CD4-positive, alpha-beta T cell treated with Interleukin-6 at 100 ng/mL for 8 hours (primary cell): Measurements from ENCODE around the gene NFKB2.

Experiments
- DNase-seq: peaks from one replicate; pipeline ENCODE4 v3.0.0-alpha.2; 2020; ENCODE audit warnings: mixed read lengths, low spot score

NFKB2 gene

DNA sequence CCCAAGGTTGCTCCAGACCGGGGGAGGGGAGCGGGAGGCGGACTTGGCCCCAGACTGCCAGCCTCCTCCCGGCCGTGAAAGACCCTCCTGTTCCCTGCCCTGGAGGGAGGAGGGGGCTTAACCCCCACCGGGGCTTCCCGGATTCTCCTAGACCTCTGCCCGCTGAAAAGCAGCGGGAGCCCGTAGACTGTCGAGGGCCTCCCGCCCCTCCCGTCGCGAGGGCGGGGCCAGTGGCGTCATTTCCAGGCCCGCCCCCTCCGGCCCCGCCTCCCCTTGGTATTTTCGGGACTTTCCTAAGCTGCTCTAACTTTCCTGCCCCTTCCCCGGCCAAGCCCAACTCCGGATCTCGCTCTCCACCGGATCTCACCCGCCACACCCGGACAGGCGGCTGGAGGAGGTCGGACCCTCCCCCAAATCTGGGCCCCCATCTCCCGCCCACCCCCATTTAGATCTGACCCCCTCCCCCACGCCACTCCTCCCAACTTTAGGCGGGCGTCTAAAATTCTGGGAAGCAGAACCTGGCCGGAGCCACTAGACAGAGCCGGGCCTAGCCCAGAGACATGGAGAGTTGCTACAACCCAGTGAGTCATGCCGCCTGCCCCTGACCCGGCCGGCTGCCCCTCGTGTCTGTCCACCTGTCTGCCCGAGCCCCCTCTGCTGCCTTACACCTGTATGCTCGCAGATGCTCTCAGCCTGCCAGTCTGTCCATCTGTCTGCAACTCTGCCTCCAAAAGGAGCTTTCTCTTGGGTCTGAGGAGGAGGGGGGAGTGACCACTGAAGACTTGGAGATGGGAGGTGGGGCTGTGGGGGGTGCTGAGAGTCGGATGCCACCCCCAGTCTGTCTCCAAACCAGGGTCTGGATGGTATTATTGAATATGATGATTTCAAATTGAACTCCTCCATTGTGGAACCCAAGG, at the start of gene NFKB2:
Gene NFKB2, plus strand, starts transcription at position 306 of the 917 bp plus-strand sequence. Its CDS starts 255 bp downstream, at position 561.
- DNase-seq = peak; percentile 88

DNA sequence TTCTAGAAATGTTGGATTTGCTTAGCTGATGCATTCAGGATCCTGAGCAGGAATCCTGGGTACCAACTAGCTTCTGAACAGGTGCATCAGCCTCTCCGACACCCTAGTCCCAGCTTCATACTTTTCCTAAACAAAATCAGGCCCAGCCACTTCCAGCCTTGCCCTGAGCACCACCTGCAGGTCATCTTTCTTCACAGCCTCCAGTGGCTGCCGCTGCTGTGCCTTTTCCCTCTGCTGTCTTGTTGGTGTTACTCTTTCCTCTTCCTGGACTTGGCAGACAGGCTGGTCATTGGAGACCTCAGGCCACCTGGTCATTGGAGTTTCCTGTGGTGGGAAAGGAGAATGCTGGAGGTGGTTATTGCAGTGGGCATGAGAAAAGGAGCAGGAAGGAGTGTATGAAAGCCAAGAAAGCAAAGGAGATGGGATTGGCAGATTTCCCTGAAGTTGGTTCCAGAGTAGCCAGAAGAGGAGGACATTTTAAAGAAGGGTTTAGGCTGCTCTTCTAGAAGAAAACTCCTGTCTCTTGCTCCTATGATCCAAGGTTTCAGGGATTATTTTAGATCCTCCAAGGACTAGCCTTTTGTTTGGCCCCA, 48.2 kb upstream of the NFKB2 start:
- no peak for DNase-seq

DNA sequence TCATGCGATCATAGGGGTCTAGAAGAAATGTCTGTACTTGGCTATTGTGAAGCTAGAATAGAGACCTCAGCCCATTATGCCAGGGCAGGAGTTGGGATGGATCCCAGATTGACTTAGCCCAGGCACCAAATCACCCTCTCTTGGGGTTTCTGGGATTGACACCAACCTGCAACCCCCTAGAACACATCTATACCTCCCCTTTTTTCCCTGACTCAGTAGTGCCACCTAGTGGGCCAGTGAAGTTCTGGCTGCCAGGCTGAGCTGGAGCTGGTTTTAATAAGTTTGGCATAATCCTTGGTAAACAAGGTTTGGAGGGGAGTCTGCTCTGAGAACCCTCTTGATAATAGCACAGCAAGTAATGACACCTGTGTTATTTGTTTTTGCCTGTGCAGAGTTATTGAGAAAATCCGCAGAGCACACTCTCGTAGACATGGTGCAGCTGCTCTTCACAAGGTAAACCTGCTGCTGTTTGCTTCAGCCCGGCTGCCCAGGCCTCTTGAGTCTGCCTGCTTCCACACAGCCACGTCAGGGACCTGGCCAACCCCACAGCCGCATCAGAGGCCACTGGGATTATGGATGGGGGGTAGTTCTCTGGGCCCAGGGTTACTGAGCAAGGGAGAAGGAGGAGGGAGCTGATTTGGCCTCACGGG, 43.3 kb upstream of the NFKB2 start:
- DNase-seq = peak; percentile 61

DNA sequence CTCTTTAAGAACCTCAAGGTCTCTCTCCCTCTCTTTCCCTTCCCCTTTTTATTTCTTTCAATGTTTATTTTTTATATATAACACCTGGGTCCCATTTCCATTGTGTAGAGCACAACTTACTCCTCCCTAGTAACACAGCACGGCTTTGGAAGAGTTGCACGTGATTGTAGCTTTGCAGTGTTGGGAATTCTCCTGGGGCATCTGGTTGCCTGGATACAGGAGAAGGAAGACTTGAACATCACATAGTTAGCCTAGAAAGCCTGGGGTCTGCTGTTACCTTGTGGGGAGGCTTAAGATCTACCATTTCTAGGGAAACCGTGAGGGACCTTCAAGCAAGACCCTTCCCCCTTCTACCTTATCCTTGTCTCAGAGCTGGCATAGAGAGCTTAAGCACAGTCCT, 41.1 kb upstream of the NFKB2 start:
- DNase-seq = no peak

DNA sequence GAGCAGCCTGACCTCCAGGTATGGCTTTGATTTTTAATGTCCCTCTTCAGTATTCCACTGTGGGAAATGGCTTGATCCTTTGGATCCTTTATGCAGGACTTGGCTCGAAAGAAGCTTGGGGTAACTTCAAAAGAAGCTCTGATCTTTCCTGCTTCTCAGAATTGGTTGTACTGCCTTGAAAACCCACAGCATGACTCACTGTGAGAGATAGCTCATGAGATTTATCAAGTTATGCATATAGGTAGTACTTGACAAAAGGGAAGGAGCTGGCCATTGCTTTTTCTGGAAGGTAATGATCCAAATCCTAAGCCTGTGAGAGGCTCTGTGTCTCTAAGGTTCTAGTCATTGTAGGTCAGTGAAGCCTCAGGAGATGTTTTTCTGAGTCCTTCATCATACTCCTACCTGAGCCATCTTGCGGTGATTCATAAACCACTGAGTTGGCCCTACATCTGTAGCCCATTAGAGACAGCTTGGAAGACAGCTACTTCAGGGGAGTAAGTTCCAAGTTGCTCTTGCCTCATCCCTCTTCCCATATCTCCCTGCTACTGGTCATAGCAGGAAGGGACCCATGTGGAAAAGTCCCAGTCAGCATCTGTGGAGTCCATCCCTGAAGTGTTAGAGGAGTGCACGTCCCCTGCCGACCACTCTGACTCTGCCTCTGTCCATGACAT, 36.7 kb upstream of the NFKB2 start:
- DNase-seq = no peak

DNA sequence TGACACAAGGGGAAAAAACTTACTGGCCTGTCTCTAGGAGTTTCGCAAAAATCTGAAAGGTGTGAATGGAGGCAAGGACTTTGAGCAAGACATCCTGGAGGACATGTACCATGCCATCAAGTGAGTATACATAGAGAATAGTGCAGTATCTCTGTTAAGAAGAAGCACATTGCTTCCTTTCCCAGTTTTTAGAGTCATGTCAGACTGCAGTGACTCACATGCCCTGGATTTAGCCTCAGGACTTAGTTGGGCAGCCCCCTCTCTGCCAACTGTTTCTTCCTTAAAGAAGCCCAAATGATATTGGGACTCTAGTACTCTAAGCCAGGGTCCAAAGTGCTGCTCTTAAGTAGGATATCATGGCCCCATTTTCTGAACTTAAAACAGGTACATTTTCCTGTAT, 28.1 kb upstream of the NFKB2 start:
- DNase-seq = no peak

DNA sequence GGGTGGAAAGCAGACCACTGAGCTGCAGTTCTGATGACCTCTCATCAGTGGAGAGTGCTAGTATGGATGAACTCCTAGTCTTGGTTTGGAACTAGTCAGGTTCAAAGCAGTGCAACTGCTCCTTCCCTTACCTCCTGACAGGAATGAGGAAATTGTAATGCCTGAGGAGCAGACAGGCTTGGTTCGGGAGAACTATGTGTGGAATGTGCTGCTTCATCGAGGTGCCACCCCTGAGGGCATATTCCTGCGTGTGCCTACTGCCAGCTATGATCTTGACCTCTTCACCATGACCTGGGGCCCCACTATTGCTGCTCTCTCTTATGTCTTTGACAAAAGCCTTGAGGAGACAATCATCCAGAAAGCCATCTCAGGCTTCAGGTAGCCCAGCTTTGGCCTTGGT, 27.4 kb upstream of the NFKB2 start:
- no peak for DNase-seq

DNA sequence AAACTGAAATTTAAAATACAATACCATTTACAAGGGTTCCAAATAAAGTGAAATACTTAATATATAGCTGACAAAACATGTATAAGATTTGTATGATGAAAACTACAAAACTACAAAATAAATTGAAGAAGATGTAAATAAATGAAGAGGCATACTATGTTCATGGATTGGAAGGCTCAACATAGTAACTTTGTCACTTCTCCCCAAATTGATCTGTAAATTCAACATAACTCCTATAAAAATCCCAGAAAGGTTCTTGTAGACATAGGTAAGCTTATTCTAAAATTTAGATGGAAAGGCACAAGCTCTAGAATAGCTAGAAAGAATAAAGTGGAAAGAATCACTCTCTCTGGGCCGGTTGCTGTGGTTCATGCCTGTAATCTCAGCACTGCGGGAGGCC, 24.2 kb upstream of the NFKB2 start:
- DNase-seq = no peak

DNA sequence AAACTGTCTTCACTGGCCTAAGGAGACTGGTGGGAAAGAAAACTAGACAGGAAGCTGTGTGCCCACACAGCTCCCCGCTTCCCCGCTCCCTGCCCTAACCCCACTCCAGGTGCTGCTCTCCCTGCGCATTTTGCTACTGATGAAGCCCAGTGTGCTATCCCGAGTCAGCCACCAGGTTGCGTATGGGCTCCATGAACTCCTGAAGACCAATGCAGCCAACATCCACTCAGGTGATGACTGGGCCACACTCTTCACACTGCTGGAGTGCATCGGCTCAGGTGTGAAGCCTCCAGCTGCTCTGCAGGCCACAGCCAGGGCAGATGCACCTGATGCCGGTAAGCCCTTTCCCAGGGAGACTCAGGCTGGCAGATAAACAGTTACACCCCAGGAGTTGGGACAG, 20.3 kb upstream of the NFKB2 start:
- no peak for DNase-seq

DNA sequence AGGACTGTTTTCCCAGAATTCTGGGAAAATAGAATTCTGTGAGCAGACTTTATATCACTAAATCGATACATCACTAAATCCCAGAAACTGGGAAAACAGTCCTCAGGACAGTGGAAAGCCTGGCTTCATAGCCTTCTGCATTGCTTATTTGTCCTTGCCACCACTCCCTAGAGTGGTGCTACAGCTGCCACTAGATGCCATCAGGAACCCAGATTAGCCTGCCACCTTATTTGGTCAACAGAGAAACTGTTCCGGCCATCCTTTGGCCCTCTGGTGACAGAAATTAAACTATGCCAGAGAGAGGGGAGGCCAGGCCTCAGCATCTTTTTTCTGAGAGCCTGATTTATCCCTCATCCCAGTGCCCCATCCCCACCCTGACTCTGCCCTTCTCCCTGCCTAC, 19.6 kb upstream of the NFKB2 start:
- DNase-seq = no peak

DNA sequence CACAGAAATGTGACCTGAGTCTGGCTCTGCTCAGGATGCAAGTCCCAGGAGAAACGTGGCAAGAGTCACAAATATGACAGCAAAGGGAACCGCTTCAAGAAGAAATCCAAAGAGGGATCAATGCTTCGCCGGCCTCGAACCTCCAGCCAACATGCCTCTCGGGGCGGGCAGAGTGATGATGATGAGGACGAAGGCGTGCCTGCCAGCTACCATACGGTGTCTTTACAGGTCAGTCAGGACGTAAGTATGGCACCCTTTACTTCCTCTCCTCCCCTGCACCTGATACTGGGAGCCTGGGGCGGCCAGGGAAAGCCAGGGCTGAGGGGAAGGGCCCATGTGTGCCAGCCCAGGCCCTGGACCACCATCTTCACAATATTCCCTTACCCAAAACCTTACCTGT, 18.6 kb upstream of the NFKB2 start:
- no peak for DNase-seq

DNA sequence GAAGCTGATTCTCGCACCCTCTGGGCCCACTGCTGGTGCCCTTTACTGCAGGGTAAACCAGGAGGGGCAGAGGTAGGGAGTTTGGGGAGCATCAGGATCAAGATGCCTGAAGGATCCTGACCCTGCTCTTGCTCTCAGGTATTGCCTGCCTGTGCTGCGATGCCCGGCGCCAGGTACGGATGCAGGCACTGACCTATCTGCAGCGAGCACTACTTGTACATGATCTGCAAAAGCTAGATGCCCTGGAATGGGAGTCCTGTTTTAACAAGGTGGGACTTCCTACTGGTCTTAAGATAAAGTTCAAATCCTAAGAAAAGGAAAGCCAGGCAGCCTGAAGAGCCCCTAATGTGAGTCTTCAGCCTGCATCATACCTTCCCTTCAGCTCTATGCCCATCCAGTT, 16.1 kb upstream of the NFKB2 start:
- DNase-seq = no peak

DNA sequence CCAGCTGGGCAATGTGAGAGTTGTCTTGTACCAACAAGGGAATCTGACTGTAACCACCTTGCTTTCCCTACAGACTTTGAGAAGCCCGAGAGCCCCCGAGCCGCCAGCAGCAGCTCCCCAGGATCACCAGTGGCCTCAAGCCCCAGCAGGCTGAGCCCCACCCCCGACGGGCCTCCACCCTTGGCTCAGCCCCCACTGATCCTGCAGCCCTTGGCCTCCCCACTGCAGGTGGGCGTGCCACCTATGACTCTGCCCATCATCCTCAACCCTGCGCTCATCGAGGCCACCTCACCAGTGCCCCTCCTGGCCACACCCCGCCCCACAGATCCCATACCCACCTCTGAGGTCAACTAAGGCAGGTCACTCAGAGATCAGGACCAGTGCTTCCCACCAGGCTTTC, 13.5 kb upstream of the NFKB2 start:
- no peak for DNase-seq

DNA sequence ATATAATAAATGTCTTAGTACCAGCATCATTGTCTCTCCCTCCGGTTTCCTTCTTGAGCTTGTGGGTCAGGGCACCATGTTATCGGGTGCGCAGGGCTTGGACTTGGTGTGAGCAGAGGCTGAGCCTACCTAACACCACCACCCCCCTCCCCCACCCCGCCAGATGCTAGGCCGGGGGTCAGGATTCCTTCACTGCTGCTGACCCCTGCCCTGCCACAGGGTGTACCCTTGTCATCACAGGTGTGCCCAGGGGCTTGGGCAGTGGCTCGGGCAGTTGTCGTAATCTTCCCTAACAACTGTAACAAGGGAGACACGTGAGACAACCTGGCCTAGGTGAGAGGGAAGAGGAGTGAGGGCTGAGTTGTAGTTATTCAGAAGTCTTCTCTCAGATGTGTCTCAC, 12.6 kb upstream of the NFKB2 start:
- no peak for DNase-seq

DNA sequence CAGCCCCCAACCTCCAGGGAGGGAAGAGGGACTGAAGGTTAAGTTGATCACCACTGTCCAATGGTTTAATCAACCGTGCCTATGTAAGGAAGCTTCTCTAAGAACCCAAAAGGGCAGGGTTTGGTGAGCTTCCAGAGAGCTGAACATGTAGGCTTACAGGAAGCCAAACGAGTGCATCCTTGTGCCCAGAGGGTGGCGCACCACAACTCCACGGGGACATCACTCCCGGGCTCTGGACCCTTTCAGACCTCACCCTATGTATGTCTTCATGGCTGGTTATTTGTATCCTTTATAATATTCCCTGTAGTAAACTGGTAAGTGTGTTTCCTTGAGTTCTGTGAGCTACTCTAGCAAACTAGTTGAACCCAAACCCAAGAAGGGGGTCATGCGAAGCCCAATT, 11.5 kb upstream of the NFKB2 start:
- no peak for DNase-seq

DNA sequence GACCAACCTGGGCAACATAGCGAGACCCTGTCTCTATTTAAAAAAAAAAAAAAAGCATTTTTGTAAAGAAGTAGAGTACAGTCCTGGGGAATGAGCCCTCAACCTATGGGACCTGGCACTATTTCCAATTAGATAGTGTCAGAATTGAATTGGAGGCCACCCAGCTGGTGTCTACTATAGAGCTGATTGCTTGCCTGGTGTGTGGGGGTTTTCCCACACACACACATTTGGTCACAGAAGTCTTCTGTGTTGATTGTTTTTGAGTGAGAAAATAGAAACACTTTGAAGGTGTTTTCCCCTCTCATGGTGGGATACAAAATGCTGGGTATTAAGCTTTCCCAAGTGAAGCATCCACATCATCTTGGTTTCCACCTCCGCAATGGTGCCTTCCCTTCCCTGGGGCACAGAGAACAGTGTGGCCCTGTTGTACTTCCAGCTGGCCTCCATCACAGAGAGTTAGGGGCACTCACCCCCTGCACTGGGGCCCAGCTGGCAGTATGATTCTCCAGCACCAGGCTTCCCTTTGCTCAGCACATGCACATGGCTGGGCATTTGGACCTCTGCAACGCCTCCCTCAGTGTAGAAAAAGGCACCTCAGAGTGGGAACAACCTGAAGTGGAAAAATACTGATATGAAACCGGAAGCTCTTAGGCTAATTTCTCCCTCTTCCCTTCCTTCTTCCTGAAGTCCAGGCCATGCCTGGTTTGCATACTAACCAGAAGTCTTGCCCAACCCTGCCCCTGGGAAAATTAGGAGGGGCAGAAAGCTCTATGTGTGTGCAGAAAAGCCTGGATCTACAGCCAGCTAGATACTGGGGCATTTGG, 10.7 kb upstream of the NFKB2 start:
- no peak for DNase-seq

DNA sequence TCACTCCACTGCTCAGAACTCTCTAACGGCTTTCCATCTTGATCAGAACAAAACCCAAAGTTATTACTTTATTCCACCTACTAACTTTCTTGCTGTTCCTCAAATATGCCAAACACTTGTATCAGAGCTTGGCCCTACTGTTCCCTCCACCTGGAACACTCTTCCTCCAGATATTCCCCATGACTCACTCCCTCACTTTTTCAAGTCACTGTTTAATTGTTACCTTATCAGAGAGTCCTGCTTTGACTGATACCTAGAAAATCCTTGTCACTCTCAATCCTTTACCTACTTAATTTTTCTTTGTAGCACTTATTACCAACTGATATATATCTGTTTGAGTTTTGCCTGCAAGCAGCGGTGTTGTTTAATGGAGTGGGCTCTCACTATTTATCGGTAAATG, 5.6 kb upstream of the NFKB2 start:
- no peak for DNase-seq

DNA sequence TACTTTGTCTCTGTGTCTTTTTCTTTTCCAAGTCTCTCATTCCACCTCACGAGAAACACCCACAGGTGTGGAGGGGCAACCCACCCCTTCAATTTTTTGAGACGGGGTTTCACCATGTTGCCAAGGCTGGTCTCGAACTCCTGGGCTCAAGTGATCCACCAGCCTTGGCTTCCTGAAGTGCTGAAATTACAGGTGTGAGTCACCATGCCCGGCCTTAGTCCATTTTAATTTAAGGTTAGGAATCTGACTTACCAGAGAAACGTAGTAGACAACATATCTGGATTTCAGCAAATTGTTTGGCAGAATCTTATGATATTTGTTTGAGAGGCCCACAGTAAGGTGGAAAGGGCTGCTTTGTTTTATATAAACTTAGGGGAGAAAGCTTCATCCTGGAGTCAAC, 3.2 kb upstream of the NFKB2 start:
- DNase-seq = no peak

DNA sequence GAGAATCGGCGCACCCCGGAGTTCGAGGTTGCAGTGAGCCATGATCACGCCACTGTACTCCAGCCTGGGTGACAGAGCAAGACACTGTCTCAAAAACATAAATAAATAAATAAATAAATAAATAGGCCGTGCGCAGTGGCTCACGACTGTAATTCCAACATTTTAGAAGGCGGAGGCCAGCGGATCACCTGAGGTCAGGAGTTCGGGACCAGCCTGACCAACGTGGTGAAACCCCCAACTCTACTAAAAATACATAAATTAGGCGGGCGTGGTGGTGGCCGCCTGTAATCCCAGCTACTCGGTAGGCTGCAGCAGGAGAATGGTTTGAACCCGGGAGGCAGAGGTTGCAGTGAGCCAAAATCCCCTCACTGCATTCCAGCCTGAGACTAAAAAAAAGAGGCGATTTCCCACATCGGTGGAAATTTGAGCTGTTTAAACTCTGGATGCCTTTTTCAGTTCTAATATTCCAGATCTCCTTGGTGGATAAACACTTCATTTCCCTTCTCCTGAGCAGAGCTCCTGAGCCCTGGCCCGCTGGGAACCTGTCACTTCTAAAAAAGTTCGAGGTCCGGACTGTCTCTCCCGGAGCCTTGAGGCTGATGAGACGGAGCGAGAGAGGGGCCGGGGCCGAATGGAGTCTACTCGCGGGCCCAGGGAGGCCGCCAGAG, 2.0 kb upstream of the NFKB2 start:
- no peak for DNase-seq

DNA sequence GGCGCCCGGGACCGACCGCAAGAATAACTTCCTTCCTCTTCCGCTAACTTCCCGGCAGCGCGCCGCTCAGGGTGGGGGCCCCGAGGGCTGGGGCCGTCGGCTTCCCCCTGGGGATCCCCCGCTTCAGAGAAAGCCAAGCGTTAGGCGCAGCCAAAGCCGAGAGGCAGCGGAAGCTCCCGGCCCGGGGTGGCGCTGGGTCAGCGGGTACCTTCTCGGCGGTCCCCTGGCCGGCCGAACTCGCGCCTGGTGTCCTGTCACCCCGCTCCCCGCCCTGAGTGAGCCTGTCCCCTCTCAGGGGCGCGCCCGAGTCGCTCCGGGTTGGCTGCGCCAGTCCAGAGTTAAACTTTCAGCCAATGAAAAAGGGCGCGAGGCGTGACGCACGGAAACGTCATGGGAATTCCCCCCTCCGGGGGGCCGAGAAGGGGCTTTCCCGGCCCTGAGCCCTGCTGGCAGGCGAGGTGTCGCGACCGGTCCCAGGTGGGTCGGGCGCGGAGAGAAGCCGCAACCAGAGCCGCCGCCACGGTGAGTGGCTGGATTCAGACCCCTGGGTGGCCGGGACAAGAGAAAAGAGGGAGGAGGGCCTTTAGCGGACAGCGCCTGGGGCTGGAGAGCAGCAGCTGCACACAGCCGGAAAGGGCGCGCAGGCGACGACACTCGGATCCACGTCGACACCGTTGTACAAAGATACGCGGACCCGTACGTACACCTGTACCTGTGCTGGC, 1.3 kb upstream of the NFKB2 start:
- peak; percentile 96 for DNase-seq
